G401 (cell line): ENCODE results near the gene CHD9. TPM values are rescaled to one million over a fixed set of nuclear protein-coding genes. Genes with fewer than 3 reads are reported as not detected.
"Not testable (repeated sequence)": the region's sequence is repeated elsewhere in the genome, so short reads cannot be mapped to it uniquely, and the experiment has no call there.

Experiments
- DNase-seq: peaks from one replicate; pipeline ENCODE4 v3.0.0-alpha.2; 2015; ENCODE audit warnings: low spot score
- in situ Hi-C: cut with HindIII; loops from 2 replicates; pipeline ENCODE4 v1.10.0; 2016; ENCODE audit warnings: low sequenced_read_pairs, mixed read lengths
- total RNA-seq: library from RNA; depleted of rRNA; stranded (reverse); fragments of >200 nt; shearing (Covaris generic); gene quantifications from 2 replicates; pipeline ENCODE4 v1.2.3, GENCODE V29; 2014

Gene CHD9
- total RNA-seq, 1 experiment from 2014 or later = 31.1 TPM

DNA sequence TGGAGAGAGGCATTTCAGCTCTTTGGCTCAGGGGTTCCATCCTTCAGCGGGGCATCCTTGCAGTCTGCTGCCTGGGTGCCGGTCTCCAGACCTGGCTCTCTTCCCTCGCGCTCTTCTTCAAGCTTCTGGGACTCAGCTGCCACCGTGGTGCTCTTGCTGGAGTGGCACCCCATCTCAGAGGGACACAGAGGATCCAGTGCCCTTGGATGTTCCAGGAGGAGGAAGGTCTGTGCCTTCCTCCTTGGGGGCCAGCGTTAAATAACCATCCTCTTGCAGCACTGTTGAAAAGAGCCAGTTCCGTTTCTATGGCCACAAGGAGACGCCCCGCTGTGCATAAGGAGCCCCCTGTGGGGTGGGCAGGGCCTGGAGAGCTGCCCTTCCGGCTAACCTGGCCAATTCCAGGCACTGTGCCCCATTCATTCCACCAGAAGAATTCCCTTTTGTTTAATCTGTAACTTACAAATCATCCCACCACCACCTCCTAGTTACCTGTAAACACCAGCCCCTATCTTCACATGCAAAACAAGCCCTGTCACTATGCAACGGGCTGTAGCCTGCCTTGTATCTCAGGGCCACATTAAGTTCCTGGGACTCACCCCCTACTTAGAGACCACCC is 10.7 kb upstream of the CHD9 start:
- in situ Hi-C loops = no loop called here

DNA sequence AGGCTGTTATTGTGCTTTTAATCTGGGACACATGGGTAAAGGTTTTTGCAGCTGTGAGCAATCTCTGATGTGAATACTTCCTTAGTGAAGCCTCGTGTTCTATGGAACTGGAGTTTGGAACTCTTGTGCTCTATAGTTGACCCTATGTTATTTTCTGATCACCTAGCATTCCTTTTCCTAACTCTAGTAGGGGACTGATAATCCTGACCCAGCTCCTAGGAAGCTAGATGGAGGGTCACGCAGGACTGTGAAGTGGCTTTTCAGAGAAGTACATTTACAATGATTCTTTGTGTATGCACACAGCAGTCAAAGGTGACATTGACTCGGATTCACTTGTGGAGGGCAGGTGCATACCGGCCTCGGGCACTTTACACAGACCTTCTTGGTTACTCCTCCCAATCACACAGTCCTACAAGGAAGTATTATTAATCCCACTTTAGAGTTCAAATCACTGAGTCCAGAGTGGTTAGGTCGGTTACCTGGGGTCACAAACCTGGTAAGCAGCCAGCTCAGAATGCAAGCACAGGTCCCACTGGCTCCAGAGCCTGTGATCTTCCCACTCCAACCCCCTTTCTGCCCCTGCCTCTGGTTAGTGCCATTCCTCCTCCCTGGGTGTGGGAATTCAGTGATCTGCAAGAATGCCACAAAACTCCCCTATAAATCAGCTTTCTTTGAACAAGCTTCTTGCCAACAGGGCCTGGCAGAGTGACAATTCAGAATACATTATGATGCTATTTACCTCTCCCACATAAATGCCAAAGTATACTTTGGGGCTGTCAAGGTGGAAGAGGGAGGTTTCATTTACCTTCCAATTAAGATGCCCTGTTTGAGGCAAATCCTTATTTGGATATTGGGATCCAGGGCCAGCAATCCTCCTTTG is 9.2 kb upstream of the CHD9 start:
- in situ Hi-C loops = no loop called here

More for the DNA sequence above, 10.7 kb upstream of the CHD9 start:
- peak; percentile 51 for DNase-seq

DNA sequence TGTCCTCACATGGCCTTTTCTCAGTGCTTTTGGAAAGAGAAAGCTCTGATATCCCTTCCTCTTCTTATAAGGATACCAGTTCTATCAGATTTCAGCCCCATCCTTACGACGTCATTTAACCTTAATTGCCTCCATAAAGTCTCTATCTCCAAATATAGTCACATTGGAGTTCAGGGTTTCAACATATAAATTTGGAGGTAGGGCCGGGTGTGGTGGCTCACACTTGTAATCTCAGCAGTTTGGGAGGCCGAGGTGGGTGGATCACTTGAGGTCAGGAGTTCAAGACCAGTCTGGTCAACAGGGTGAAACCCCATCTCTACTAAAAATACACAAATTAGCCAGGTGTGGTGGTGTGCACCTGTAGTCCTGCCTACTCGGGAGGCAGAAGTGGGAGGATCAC is 7.3 kb upstream of the CHD9 start:
- DNase-seq, in situ Hi-C loops: not testable (repeated sequence)

More for the DNA sequence above, 9.2 kb upstream of the CHD9 start:
- DNase-seq = no peak

DNA sequence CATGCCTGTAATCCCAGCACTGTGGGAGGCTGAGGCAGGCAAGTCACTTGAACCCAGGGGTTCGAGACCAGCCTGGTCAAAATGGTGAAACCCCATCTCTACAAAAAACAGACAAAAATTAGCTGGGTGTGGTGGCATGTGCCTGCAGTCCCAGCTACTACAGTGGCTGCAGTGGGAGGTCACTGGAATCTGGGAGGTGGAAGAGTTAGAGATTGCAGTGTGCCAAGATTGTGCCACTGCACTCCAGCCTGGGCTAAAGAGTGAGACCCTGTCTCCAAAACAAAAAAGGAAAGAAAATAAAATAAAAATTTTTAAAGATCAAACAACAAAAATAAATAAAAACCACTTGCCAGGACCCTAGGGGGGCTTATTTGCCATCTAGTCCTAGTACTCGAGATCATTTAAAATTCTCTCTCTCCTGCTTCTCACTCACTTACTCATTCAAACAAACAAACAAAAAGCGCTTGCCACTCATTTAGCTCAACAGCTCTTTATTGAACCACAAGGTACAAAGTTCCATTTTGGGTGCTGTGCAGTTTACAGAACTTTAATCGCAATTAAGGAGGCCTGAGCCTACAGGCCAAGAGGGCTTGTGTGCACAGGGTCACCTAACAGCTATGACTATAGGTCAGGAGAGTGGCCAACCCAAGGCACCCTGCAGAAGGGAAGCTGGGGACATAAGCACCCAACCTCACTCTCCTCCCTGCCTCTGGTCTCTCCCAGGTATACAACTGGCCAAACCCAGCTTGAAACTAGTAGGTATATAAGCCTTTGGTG is 6.5 kb upstream of the CHD9 start:
- DNase-seq = no peak
- in situ Hi-C loops = no loop called here

DNA sequence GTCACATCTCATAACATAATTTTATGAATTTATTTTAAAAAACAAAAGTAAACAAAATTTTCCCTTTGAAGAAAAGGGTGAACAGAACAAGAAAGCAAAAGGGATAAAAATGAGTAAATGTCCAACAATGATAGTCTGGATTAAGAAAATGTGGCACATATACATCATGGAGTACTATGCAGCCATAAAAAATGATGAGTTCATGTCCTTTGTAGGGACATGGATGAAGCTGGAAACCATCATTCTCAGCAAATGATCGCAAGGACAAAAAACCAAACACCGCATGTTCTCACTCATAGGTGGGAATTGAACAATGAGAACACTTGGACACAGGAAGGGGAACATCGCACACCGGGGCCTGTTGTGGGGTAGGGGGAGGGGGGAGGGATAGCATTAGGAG is 3.5 kb upstream of the CHD9 start:
- in situ Hi-C loops, DNase-seq: not testable (repeated sequence)

DNA sequence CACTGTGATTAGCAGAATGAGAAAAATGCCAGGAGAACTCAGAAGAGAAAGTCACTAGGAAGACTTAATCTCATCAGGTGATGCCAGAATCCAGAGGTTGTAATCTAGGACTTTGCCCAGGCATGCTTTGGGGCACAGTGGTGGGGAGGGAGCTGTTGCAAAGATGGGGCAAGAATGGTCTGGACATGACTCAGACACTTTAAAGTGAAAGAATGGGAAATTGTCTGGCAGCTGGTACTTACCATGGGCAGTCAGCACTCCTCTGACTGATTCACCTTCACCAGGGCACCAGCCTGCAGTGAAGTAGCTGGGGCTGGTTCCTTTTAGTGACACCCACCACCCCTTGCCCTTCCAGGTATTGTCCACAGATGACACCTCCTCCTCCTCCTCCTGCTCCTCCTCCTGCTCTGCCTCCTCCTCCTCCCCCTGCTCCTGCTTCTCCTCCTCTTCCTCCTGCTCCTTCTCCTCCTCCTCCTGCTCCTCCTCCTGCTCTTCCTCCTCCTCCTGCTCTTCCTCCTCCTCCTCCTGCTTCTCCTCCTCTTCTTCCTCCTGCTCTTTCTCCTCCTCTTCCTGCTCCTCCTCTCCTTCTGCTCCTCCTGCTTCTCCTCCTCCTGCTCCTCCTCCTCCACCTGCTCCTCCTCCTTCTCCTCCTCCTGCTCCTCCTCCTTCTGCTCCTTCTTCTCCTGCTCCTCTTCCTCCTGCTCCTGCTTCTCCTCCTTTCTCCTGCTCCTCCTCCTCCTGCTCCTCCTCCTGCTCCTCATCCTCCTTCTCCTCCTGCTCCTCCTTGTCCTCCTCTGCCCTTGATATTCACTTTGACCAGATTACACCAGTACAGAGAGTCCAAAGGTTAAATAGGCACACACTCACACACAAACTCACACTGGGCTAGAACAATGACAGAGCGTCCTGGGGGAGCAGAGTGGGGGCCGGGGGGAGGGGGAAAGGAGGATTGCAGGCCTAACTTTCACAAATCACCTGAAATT is 2.0 kb upstream of the CHD9 start, which contains the start of gene CHD9NB:
TSS of gene CHD9NB (minus strand) at position 379 of the 983 bp plus-strand sequence. CDS start 8,739 bp downstream, outside the sequence.
- DNase-seq = peak; percentile 31
- in situ Hi-C loops = no loop called here

DNA sequence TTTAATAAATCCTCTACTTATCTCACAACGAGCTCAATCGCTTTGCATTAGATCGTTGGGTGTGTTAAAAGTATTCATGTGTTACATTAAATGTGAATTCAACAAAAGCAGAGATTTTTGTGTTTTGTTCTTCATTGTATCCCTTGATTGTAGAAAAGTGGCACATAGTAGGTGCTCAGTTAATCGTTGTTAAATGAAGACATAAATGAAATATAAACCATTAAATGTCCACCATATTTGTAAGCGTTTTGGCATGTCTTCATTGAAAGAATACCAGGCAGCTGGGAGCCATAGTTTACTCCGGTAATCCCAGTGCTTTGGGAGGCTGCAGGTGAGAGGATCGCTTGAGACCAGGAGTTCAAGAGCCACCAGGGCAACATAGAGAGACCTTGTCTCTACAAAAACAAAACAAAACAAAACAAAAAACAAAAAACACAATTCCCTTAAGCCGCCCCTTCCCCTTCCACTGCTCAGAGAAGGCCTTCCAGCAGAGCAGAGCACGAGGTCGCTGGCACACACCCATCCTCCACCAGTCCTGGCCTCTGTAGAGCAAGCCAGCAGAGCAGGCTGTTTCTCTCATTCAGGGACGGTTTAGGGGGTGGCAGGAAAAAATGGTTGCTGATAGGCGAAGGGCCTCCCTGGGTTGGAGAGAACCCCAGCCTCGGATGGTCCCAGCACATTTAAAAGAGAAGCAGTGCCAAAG is 673 bp upstream of the CHD9 start:
- in situ Hi-C loops = no loop called here
- DNase-seq = no peak

DNA sequence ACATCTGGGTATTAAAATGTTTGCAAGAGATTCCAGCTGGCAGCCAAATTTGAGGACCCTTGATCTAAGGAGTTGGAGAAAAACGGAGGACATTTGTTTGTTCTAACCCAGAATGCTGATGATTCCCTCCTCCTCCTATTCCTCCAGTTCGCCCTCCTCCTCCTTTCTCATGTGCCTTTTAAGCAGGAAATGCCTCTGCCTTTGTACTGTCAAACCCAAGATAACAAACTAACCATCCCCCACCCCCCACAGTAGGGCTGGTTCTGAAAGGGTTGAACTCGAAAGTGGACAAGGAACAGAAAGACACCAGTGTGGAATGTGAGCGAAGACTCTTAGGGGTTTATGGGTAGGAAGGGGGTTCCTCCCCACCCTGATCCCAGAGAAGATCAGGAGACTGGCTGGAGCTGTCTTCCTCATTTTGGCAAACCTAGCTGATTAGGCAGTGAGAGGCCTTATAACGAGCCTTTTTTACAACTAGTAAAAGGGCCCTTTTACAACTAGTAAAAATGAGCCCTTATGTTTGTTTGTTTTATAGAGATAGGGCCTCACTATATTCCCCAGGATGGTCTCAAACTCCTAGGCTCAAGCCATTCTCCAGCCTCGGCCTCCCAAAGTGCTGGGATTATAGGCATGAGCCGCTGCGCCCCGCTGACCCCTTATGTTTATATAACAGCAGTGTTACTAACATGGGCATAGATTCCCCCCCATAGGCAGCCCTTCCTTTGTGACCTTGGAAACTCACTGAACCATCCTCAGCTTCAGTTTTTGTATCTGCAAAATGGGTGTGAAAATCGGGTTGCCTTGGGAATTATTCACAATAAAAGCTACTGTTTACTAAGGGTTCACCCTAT is 975 bp downstream of the CHD9 start:
- DNase-seq = peak; percentile 47
- in situ Hi-C loops = no loop called here

DNA sequence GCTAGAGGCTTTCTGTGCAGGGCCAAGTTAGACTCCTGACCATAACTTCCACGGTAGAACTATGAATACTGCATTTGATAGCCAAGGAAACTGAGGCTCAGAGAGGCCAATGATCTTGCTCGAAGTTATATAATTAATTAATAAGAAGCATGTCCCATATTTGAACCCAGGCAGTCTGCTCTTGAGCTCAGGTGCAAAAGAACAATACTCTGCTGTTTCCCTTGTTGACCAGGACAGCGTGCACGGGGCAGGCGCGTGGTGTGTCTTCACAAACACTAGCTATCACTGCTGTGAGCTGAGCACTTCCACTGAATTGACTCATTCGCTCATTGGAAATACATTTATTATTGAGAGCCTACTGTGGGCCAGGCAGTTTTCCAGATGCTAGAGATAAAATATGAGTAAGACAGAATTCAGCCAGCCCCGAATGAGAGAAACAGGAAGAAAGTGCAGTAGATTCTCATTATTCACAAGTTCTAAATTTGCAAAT is 1.6 kb downstream of the CHD9 start:
- no peak for DNase-seq
- in situ Hi-C loops = no loop called here

DNA sequence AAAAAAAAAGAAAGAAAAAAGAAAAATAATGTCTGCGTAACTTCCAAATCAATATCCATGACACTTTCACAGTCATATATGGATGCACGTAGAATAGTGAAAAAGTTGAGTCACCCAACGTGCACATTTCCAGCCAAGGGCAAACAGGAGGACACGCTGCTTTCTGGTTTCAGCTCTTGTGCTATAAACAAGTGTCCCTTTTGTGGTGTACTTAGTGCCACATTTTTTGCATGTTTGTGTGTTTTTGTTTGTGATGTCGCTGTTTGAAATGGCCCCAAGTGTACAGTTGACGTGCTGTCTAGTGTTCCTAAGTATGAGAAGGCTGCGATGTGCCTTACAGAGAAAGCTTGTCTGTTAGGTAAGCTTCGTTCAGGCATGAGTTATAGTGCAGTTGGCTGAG is 2.9 kb downstream of the CHD9 start:
- no peak for DNase-seq
- in situ Hi-C loops = no loop called here

DNA sequence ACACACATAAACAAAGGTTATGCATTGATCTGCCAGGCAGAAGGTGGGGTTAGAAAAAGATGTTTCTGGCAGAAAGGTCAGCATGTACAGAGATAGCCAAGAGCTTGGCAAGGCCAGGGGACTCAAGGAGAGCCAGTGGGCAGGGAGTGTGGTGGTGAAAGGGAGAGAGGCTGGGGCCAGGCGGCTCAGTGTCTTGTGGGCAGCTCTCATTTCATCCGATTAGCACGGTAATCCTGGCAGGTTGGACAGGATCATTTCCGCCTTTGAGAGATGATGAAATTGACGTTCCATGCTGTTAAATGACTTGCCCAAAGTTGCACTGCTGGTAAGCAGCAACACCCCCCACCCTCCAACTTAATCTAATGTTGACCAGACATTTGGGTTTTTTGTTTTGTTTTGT is 3.6 kb downstream of the CHD9 start:
- in situ Hi-C loops = no loop called here
- no peak for DNase-seq

DNA sequence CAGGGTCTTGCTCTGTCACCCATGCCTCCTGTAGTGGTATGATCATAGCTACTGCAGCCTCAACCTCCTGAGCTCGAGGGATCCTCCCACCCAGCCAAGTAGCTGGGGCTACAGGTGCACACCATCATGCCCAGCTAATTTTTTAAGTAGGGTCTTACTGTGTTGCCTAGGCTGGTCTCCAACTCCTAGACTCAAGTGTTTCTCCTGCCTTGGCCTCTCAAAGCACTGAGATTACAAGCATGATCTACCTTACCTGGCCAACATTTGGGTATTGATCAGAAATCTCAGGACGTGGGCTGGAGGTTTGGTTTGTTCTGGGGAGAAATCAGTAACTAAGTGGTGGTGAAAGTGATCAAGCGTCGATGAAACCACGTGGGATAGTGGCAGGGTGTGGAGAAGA is 4.1 kb downstream of the CHD9 start:
- no peak for DNase-seq
- in situ Hi-C loops = no loop called here

DNA sequence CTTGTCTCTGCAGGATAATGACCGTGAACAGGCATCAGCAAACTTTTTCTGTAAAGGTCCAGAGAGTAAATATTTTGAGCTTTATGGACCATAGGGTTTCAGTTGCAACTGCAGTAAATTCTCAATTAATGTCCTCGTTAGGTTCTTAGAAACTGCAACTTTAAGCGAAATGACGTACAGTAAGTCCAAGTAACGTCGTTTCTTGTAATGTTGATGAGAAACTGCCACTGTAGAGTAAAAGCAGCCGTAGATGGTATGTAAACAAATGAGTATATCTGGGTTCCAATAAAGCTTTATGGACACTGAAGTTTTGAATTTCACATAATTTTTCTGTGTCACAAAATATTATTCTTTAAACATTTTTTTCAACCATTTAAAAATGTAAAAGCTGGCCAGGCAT is 4.9 kb downstream of the CHD9 start:
- in situ Hi-C loops = no loop called here
- DNase-seq = no peak

DNA sequence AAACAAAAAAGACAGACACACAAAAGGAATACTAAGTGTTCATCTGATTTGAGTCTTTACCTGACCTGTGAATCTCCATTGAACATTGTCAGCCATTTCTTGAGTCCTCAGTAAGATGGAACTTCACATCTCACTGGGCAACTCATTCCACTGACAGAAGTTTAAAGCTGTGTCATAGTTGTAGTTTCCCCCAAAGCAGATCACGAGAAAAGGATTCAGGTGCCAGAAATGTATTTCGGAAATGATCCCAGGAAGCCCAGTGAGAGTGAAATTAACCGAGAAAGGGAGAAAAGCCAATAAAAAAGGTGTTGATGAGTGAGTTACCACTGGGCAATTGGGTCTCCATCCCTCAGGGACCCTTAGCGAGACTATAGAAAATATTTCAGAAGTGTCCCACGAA is 6.5 kb downstream of the CHD9 start:
- no peak for DNase-seq
- in situ Hi-C loops = no loop called here

DNA sequence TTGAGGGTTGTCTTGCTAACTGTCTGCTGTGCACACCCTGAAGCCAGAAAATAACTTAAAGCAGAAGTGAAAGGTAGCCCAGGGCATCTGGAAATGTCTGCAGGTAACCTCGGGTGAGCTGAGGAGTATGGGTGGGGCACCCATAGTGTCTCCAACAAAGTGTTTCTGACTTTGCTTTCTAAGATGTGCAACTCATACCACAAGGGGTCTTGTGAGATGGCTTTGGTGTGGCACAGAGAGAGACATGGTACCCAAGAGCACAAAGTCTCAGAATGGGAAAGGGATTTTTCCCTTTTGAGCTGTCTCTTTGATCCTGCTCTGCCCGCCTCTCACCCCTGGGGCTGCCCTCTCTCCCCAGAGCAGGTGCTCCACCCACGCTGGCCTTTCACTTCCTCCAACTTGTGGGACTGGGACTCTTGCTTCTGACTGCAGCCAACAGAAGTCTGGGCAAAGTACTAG is 6.9 kb downstream of the CHD9 start:
- no peak for DNase-seq
- in situ Hi-C loops = no loop called here

DNA sequence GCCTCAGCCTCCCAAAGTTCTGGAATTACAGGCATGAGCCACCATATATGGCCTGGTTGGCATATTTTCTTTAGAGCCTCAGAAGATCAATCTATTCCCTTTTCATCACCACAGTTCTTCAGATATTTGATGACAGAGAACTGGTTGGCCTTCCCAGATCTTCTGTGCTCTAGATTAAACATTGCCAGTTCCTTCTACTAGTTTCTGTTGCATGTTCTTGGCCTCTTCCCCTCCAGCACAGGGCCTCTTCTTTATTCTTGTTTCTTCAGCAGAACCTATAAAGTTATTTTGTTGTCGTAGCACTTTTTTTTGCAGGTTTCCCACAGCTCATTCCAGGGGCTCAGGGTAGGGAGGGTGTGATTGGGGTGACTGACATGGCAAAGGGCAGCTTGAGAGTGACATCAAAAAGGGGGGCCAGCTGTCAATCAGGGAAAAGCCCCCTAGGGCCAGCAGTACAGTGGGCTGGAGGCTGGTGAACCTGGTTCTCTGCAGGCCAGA is 9.3 kb downstream of the CHD9 start:
- no peak for DNase-seq
- in situ Hi-C loops = no loop called here
